Fibroblast of lung (primary cell): ENCODE data around the gene SLC6A11. TPM values are rescaled to one million over a fixed set of nuclear protein-coding genes. Genes with fewer than 3 reads are reported as not detected.

Experiments used
- DNase-seq, 2 donors: peaks; one replicate each; pipeline versions ENCODE4 v3.0.0 to v3.0.0-alpha.2; 2010; ENCODE audit warnings: low read depth in 2 of 2
- H2AFZ ChIP-seq: 2 replicates; pipeline ENCODE4 v1.5.1; 2012; ENCODE audit warnings: low read length, control low read depth, inconsistent platforms
- H3K27ac ChIP-seq: 2 replicates; pipeline ENCODE4 v1.5.1; 2011; ENCODE audit warnings: low read length, control low read depth; ENCODE audit not compliant: insufficient read depth
- H3K27me3 ChIP-seq: 2 replicates; pipeline ENCODE4 v1.5.1; 2011; ENCODE audit warnings: mild to moderate bottlenecking, low read length; ENCODE audit not compliant: control insufficient read depth, insufficient read depth
- H3K36me3 ChIP-seq: 2 replicates; pipeline ENCODE4 v1.5.1; 2011; ENCODE audit warnings: low read length; ENCODE audit not compliant: control insufficient read depth, insufficient read depth
- H3K4me1 ChIP-seq: 2 replicates; pipeline ENCODE4 v1.5.1; 2011; ENCODE audit warnings: low read length; ENCODE audit not compliant: control insufficient read depth, insufficient read depth; ENCODE audit errors: extremely low read depth
- H3K4me2 ChIP-seq: 2 replicates; pipeline ENCODE4 v1.5.1; 2011; ENCODE audit warnings: low read length, control low read depth; ENCODE audit not compliant: insufficient read depth; ENCODE audit errors: extremely low read depth
- H3K4me3 ChIP-seq, 4 experiments: fragments of 200-600 bp in 1 of 4; sonication (generic) in 1 of 4; replicated peaks in 1 of 4; 2 replicates each; pipeline ENCODE4 v1.5.1; 2011 to 2016; ENCODE audit warnings: low read length in 4 of 4, low read depth in 3 of 4, mild to moderate bottlenecking in 3 of 4, control low read depth in 2 of 4, inconsistent platforms in 1 of 4, mixed read lengths in 1 of 4; ENCODE audit not compliant: insufficient read depth in 1 of 4; ENCODE audit errors: control extremely low read depth in 1 of 4
- H3K79me2 ChIP-seq: 2 replicates; pipeline ENCODE4 v1.5.1; 2012; ENCODE audit warnings: mild to moderate bottlenecking, low read length, inconsistent platforms; ENCODE audit not compliant: control insufficient read depth, insufficient read depth
- H3K9ac ChIP-seq: 2 replicates; pipeline ENCODE4 v1.5.1; 2011; ENCODE audit warnings: mild to moderate bottlenecking, low read length, control low read depth; ENCODE audit not compliant: insufficient read depth
- H3K9me3 ChIP-seq: 2 replicates; pipeline ENCODE4 v1.5.1; 2012; ENCODE audit warnings: low read depth, low read length; ENCODE audit not compliant: control insufficient read depth, insufficient read depth
- H4K20me1 ChIP-seq: 2 replicates; pipeline ENCODE4 v1.5.1; 2011; ENCODE audit warnings: low read length; ENCODE audit not compliant: control insufficient read depth, insufficient read depth; ENCODE audit errors: extremely low read depth
- CTCF ChIP-seq, 2 donors: IDR thresholded peaks in 1 of 2; conservative IDR thresholded peaks in 1 of 2; 1 replicate in 1 of 2; 2 replicates in 1 of 2; pipeline ENCODE4 v1.5.1; 2011 to 2012; ENCODE audit warnings: low read length in 2 of 2, control low read depth in 1 of 2, inconsistent platforms in 1 of 2, low read depth in 1 of 2, mild to moderate bottlenecking in 1 of 2
- EZH2 ChIP-seq: IDR thresholded peaks from 2 replicates; pipeline ENCODE4 v1.5.1; 2012; ENCODE audit warnings: low read length, control low read depth, mild to moderate bottlenecking; ENCODE audit errors: missing control alignments
- polyA plus RNA-seq, 2 donors: library from polyadenylated mRNA; depleted of rRNA in 1 of 2; stranded (reverse) in 1 of 2; unstranded in 1 of 2; fragments of >200 nt; gene quantifications; 2 replicates each; pipeline ENCODE4 v1.2.1, GENCODE V29; 2011 to 2012; ENCODE audit warnings: missing spikeins in 1 of 2
- total RNA-seq: library from RNA; depleted of rRNA; stranded (reverse); fragments of >200 nt; gene quantifications from 2 replicates; pipeline ENCODE4 v1.2.1, GENCODE V29; 2014

Gene SLC6A11
- total and polyA plus RNA-seq, 2 donors (not counting 1 experiment from before 2014, with no cell fraction given), result 0.05 TPM; not detected in 1

GRCh38 chr3:10855871-10856662, 40.0 kb downstream of the SLC6A11 start:
- Histone ChIP-seq H3K36me3 (no peaks in the 10 kb centered on the region), H2AFZ (no peak overlapping the region), H3K4me2 (no peak overlapping the region), H3K27me3 (no peaks in the 10 kb centered on the region), H3K79me2 (no peaks in the 10 kb centered on the region), H3K9ac (no peak overlapping the region), H4K20me1 (no peaks in the 10 kb centered on the region), H3K4me3 (no peak overlapping the region), H3K27ac (no peak overlapping the region), H3K9me3 (no peaks in the 10 kb centered on the region), H3K4me1 (no peaks in the 10 kb centered on the region)
- DNase-seq, result no peak
- TF ChIP-seq CTCF (conservative IDR thresholded peaks at IDR 0.05 in 1 of 2, IDR thresholded peaks at IDR 0.05 in 1 of 2; ENCODE audit: low read depth in 1 of 2, low read length in 2 of 2), result peak; percentile 10 to 20
- no peak for TF ChIP-seq EZH2

- Histone ChIP-seq H3K4me3 (no peak overlapping the region), H3K9ac (no peak overlapping the region), H3K27ac (no peak overlapping the region), H3K4me2 (no peak overlapping the region), H2AFZ (no peak overlapping the region), H3K79me2 (no peaks in the 10 kb centered on the region), H3K36me3 (no peaks in the 10 kb centered on the region), H3K4me1 (no peaks in the 10 kb centered on the region), H3K27me3 (no peaks in the 10 kb centered on the region), H3K9me3 (no peaks in the 10 kb centered on the region), H4K20me1 (no peaks in the 10 kb centered on the region)
- TF ChIP-seq EZH2 (no peak), CTCF (conservative IDR thresholded peaks at IDR 0.05 in 1 of 2, IDR thresholded peaks at IDR 0.05 in 1 of 2; ENCODE audit: low read depth in 1 of 2, low read length in 2 of 2) (no peak)
- DNase-seq, result no peak
Observed at GRCh38 chr3:10857235-10857634, 41.2 kb downstream of the SLC6A11 start.

- TF ChIP-seq CTCF (conservative IDR thresholded peaks at IDR 0.05 in 1 of 2, IDR thresholded peaks at IDR 0.05 in 1 of 2; ENCODE audit: low read depth in 1 of 2, low read length in 2 of 2), result no peak
- no peak for TF ChIP-seq EZH2
- H3K36me3 ChIP-seq, result no peaks in the 10 kb centered on the region
- no peak overlapping the region for H3K9ac ChIP-seq
- H3K27ac ChIP-seq, result no peak overlapping the region
- H3K4me3 ChIP-seq, result no peak overlapping the region
- H2AFZ ChIP-seq, result no peak overlapping the region
- no peak for DNase-seq
- H3K4me1 ChIP-seq, result no peaks in the 10 kb centered on the region
- no peaks in the 10 kb centered on the region for H3K27me3 ChIP-seq
- no peaks in the 10 kb centered on the region for H4K20me1 ChIP-seq
- no peaks in the 10 kb centered on the region for H3K9me3 ChIP-seq
- H3K4me2 ChIP-seq, result no peak overlapping the region
- H3K79me2 ChIP-seq, result no peaks in the 10 kb centered on the region
Observed at GRCh38 chr3:10858091-10858490, 42.1 kb downstream of the SLC6A11 start.
